Glutamatergic neuron (in vitro differentiated cells): ENCODE results near the gene BUD31. TPM values are rescaled to one million over a fixed set of nuclear protein-coding genes. Genes with fewer than 3 reads are reported as not detected.

Experiments
- DNase-seq: peaks from one replicate; pipeline ENCODE4 v3.0.0; 2022
- H3K27ac Mint-ChIP-seq: one replicate; pipeline ENCODE4 v1.8.0; 2020; ENCODE audit warnings: mild to moderate bottlenecking, mixed read lengths, inconsistent platforms; ENCODE audit not compliant: unreplicated experiment
- H3K27me3 Mint-ChIP-seq: one replicate; pipeline ENCODE4 v1.8.0; 2020; ENCODE audit warnings: mild to moderate bottlenecking, moderate library complexity, mixed read lengths, inconsistent platforms; ENCODE audit not compliant: unreplicated experiment
- H3K36me3 Mint-ChIP-seq: one replicate; pipeline ENCODE4 v1.8.0; 2020; ENCODE audit warnings: mild to moderate bottlenecking, mixed read lengths, inconsistent platforms; ENCODE audit not compliant: unreplicated experiment
- H3K4me1 Mint-ChIP-seq: one replicate; pipeline ENCODE4 v1.8.0; 2020; ENCODE audit warnings: mild to moderate bottlenecking, low read depth, mixed read lengths, inconsistent platforms; ENCODE audit not compliant: unreplicated experiment
- H3K4me3 Mint-ChIP-seq: one replicate; pipeline ENCODE4 v1.8.0; 2020; ENCODE audit warnings: mild to moderate bottlenecking, mixed read lengths, inconsistent platforms; ENCODE audit not compliant: unreplicated experiment
- H3K9me3 Mint-ChIP-seq: one replicate; pipeline ENCODE4 v1.8.0; 2020; ENCODE audit warnings: mild to moderate bottlenecking, moderate library complexity, mixed read lengths, inconsistent platforms; ENCODE audit not compliant: unreplicated experiment
- CTCF ChIP-seq: fragments of 200-600 bp; sonication (generic); IDR thresholded peaks from one replicate; pipeline ENCODE4 v1.5.0; 2021; ENCODE audit not compliant: partially characterized antibody, unreplicated experiment
- total RNA-seq: library from RNA; stranded (reverse); fragmentation: NEBNext Ultra II Directional; extraction: Animal tissue kit (Norgen Biotek cat#: 25700); gene quantifications from one replicate; pipeline ENCODE4 v1.2.1, GENCODE V29; 2021; ENCODE audit not compliant: unreplicated experiment

BUD31 gene
- total RNA-seq, 1 donor from 2014 or later: 73.9 TPM

GRCh38 chr7:99406557-99406956 lies 2.2 kb upstream of the BUD31 start:
- Mint-ChIP-seq H3K27ac (peak overlapping the region; percentile 91), H3K4me1 (peaks cover 21% of the 10 kb centered on the region), H3K9me3 (peaks cover 6% of the 10 kb centered on the region), H3K36me3 (peaks cover 12% of the 10 kb centered on the region), H3K4me3 (peak overlapping the region; percentile 99), H3K27me3 (peaks cover 9% of the 10 kb centered on the region)
- DNase-seq: no peak
- TF ChIP-seq CTCF: no peak

- Mint-ChIP-seq H3K4me3 (peak overlapping the region; percentile 99), H3K4me1 (peaks cover 21% of the 10 kb centered on the region), H3K27ac (peak overlapping the region; percentile 91), H3K9me3 (peaks cover 6% of the 10 kb centered on the region), H3K27me3 (peaks cover 7% of the 10 kb centered on the region), H3K36me3 (peaks cover 10% of the 10 kb centered on the region)
- no peak for DNase-seq
- no peak for TF ChIP-seq CTCF
These were observed 844 bp upstream of the BUD31 start for GRCh38 chr7:99407872-99408378.

GRCh38 chr7:99409192-99409572 lies 413 bp downstream of the BUD31 start:
- no peak for TF ChIP-seq CTCF
- peaks cover 6% of the 10 kb centered on the region for H3K9me3 Mint-ChIP-seq
- peak overlapping the region; percentile 97 for H3K27ac Mint-ChIP-seq
- H3K27me3 Mint-ChIP-seq: peaks cover 6% of the 10 kb centered on the region
- H3K4me3 Mint-ChIP-seq: peak overlapping the region; percentile 99
- DNase-seq: no peak
- peaks cover 6% of the 10 kb centered on the region for H3K36me3 Mint-ChIP-seq
- H3K4me1 Mint-ChIP-seq: peaks cover 17% of the 10 kb centered on the region

GRCh38 chr7:99409806-99410205 lies 1.0 kb downstream of the BUD31 start:
- peaks cover 8% of the 10 kb centered on the region for H3K36me3 Mint-ChIP-seq
- no peak for TF ChIP-seq CTCF
- peak overlapping the region; percentile 97 for H3K27ac Mint-ChIP-seq
- peaks cover 6% of the 10 kb centered on the region for H3K9me3 Mint-ChIP-seq
- peak overlapping the region; percentile 99 for H3K4me3 Mint-ChIP-seq
- DNase-seq: no peak
- H3K27me3 Mint-ChIP-seq: peaks cover 7% of the 10 kb centered on the region
- H3K4me1 Mint-ChIP-seq: peaks cover 13% of the 10 kb centered on the region

GRCh38 chr7:99410635-99411034 lies 1.9 kb downstream of the BUD31 start:
- peaks cover 7% of the 10 kb centered on the region for H3K27me3 Mint-ChIP-seq
- peaks cover 9% of the 10 kb centered on the region for H3K9me3 Mint-ChIP-seq
- no peak for DNase-seq
- no peak for TF ChIP-seq CTCF
- no peak overlapping the region for H3K27ac Mint-ChIP-seq
- peaks cover 12% of the 10 kb centered on the region for H3K36me3 Mint-ChIP-seq
- H3K4me1 Mint-ChIP-seq: peaks cover 11% of the 10 kb centered on the region
- H3K4me3 Mint-ChIP-seq: peak overlapping the region; percentile 77
